ENCODE measurements around the gene PPP2R5C. TPM values are rescaled to one million over a fixed set of nuclear protein-coding genes. Genes with fewer than 3 reads are reported as not detected.

The PPP2R5C gene
- total RNA-seq, 1 experiment from 2014 or later = 93.0 TPM

GRCh38 chr14:101737414-101738339, 23.8 kb upstream of the PPP2R5C start:
- no peak overlapping the region for H3K9ac ChIP-seq (ENCODE audit: extremely low read depth, insufficient read length, low read length)
- no peak overlapping the region; the same call in 1 of the 2 replicates for H3K4ac ChIP-seq (ENCODE audit: low read depth, low read length)
- H2BK15ac ChIP-seq (ENCODE audit: low read depth, low read length) = no peak overlapping the region
- H2AK5ac ChIP-seq (ENCODE audit: insufficient read length, low read length) = no peak overlapping the region
- no peak overlapping the region for H3T11ph ChIP-seq (ENCODE audit: low read length)
- no peak overlapping the region for H4K5ac ChIP-seq (ENCODE audit: insufficient read length, low read depth, low read length)
- H3K9me3 Mint-ChIP-seq = peaks cover 24 to 31% of the 10 kb centered on the region in 2 experiments
- no peak overlapping the region for H4K8ac ChIP-seq (replicated peaks; ENCODE audit: insufficient read length, low read depth, low read length)
- H3K36me3 Mint-ChIP-seq (ENCODE audit: insufficient read depth in 1 of 3, low read depth in 3 of 3) = peaks cover 5 to 15% (median 7%) of the 10 kb centered on the region in 3 experiments; a peak in 4 of 7 replicates
- no CpG with 5 or more reads among the region's 11 CpGs for WGBS (ENCODE audit: extremely low coverage, insufficient read length, low lambda C conversion rate)
- no peak overlapping the region for H2BK120ac ChIP-seq (ENCODE audit: low read depth, low read length, poor library complexity, severe bottlenecking)
- no peak for TF ChIP-seq CTCF (conservative IDR thresholded peaks at IDR 0.05)
- H4K91ac ChIP-seq (ENCODE audit: insufficient read length, low read depth, low read length) = no peak overlapping the region
- no peaks in the 10 kb centered on the region for H3K23me2 ChIP-seq (ENCODE audit: insufficient read length, low read depth, low read length, poor library complexity, severe bottlenecking)
- peaks cover 16% of the 10 kb centered on the region for H3K27me3 Mint-ChIP-seq (ENCODE audit: low read depth)
- H2BK20ac ChIP-seq (ENCODE audit: low read depth, low read length, poor library complexity, severe bottlenecking) = no peak overlapping the region
- no peak overlapping the region for H3K27ac Mint-ChIP-seq
- H3K27ac ChIP-seq (ENCODE audit: insufficient read length, low read depth, low read length) = no peak overlapping the region
- H3K79me2 ChIP-seq (ENCODE audit: insufficient read depth, low read length) = no peaks in the 10 kb centered on the region
- no peaks in the 10 kb centered on the region for H4K20me1 ChIP-seq (ENCODE audit: control insufficient read depth, insufficient read depth, insufficient read length)
- no peak overlapping the region for H3K4me2 ChIP-seq (ENCODE audit: insufficient read depth, insufficient read length, low read length)
- H2AFZ ChIP-seq (ENCODE audit: low read length) = no peak overlapping the region
- H2BK12ac ChIP-seq (ENCODE audit: insufficient read length, low read depth, low read length) = no peak overlapping the region
- DNase-seq = no peak
- no peak overlapping the region; the same call in 1 of the 2 replicates for H3K14ac ChIP-seq (ENCODE audit: insufficient read depth, low read length)
- H2BK5ac ChIP-seq (ENCODE audit: insufficient read length, low read length) = no peak overlapping the region
- H3K27me3 ChIP-seq (ENCODE audit: insufficient read depth, low read length) = no peaks in the 10 kb centered on the region
- no peaks in the 10 kb centered on the region for H3K79me1 ChIP-seq (ENCODE audit: insufficient read depth, low read depth, low read length, poor library complexity, severe bottlenecking)
- no peak overlapping the region for H3K23ac ChIP-seq (ENCODE audit: insufficient read length, low read depth, low read length)
- no peaks in the 10 kb centered on the region for H3K9me3 ChIP-seq (ENCODE audit: control insufficient read depth, low read depth, low read length)
- H3K4me1 ChIP-seq (ENCODE audit: insufficient read depth, low read length) = no peaks in the 10 kb centered on the region
- no peak overlapping the region for H3K4me3 Mint-ChIP-seq
- H3K56ac ChIP-seq (ENCODE audit: insufficient read length, low read depth, low read length) = no peak overlapping the region
- H3K4me1 Mint-ChIP-seq = no peaks in the 10 kb centered on the region
- H3K18ac ChIP-seq (ENCODE audit: insufficient read length, low read depth, low read length) = no peak overlapping the region
